ENCODE data around the gene PPP1R13L.

PPP1R13L gene

DNA sequence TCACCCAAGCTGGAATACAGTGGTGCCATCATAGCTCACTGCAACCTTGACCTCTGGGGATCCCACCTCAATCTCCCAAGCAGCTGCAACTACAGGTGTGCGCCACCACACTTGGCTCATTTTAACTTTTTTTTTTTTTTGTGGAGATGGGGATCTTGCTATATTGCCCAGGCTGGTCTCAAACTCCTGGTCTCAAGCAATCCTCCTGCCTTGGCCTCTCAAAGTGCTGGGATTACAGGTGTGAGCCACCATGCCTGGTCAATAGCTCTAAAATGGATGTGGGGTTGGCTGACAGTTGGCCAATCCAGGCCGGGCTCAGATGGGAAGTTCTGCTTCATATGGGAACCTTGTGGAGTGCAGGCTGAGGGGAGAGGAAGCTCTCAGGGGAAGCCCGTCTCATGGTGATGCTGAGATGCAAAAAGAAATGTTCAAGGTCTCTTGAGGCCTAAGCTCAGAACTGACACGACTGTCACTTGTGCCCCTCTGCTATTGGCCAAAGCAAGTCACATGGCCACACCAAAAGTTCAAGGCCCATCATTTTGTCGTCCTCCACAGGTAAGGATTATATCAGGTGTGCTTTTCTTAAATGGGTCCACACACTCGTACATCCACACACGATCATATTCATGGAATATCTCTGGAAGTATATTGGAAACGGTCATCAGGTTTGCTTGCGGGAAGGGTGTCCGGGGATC is 71.1 kb downstream of the PPP1R13L start:
- TF ChIP-seq, protein P1, sequence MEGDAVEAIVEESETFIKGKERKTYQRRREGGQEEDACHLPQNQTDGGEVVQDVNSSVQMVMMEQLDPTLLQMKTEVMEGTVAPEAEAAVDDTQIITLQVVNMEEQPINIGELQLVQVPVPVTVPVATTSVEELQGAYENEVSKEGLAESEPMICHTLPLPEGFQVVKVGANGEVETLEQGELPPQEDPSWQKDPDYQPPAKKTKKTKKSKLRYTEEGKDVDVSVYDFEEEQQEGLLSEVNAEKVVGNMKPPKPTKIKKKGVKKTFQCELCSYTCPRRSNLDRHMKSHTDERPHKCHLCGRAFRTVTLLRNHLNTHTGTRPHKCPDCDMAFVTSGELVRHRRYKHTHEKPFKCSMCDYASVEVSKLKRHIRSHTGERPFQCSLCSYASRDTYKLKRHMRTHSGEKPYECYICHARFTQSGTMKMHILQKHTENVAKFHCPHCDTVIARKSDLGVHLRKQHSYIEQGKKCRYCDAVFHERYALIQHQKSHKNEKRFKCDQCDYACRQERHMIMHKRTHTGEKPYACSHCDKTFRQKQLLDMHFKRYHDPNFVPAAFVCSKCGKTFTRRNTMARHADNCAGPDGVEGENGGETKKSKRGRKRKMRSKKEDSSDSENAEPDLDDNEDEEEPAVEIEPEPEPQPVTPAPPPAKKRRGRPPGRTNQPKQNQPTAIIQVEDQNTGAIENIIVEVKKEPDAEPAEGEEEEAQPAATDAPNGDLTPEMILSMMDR (conservative IDR thresholded peaks at IDR 0.05; ENCODE audit: low read depth): no peak
- no peak overlapping the region for H3K27ac ChIP-seq
- no peak for DNase-seq (ENCODE audit: low spot score)
- POLR2A ChIA-PET (ENCODE audit: low non-redundant PET): no interaction called here
- CTCF ChIA-PET: no interaction called here

DNA sequence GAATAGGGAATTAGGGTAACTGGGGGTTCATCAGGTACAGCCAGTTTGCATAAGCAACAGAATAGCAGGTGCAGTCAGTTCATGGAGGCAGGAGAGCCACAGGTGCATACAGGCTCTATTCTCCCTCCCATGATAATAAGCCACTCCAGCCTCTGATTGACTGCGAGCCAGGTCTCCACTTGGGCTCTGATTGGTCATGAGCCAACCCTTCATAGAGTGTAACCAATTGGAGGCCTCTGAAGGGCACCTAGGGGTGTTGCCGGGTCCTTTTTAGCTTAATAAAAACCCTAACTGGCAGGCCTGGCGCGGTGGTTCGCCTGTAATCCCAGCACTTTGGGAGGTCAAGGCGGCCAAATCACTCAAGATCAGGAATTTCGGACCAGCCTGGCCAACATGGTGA is 73.5 kb downstream of the PPP1R13L start:
- CTCF ChIA-PET: no interaction called here
- POLR2A ChIA-PET (ENCODE audit: low non-redundant PET): no interaction called here
- no peak overlapping the region for H3K27ac ChIP-seq
- TF ChIP-seq, protein P1 (conservative IDR thresholded peaks at IDR 0.05; ENCODE audit: low read depth): no peak
- no peak for DNase-seq (ENCODE audit: low spot score)
